Keratinocyte (primary cell): Measurements from ENCODE around the gene SULT1C2. TPM values are rescaled to one million over a fixed set of nuclear protein-coding genes. Genes with fewer than 3 reads are reported as not detected.
"Not testable (repeated sequence)": the region's sequence is repeated elsewhere in the genome, so short reads cannot be mapped to it uniquely, and the experiment has no call there.

ENCODE experiments used
- DNase-seq: peaks from one replicate; pipeline ENCODE4 v3.0.0-alpha.2; 2011; ENCODE audit warnings: low read depth, missing footprints, low spot score
- FAIRE-seq: peaks from 2 replicates; lab custom pipeline; 2011; peaks lifted over from hg19 to GRCh38; lab: Jason Lieb, UNC
- H2AFZ ChIP-seq: 2 replicates; pipeline ENCODE4 v1.6.0; 2012; ENCODE audit warnings: low read length, control low read depth, inconsistent platforms; ENCODE audit not compliant: control insufficient read depth
- H3K27ac ChIP-seq: 2 replicates; pipeline ENCODE4 v1.5.1; 2011; ENCODE audit warnings: low read length; ENCODE audit not compliant: control insufficient read depth, insufficient read depth
- H3K27me3 ChIP-seq: 3 replicates; pipeline ENCODE4 v1.6.0; 2011; ENCODE audit warnings: low read length; ENCODE audit not compliant: control insufficient read depth, insufficient read depth; ENCODE audit errors: extremely low read depth
- H3K36me3 ChIP-seq, 2 experiments: 2 replicates in 1 of 2; 3 replicates in 1 of 2; pipeline ENCODE4 v1.5.1; 2011; ENCODE audit warnings: low read length in 2 of 2, mild to moderate bottlenecking in 1 of 2; ENCODE audit not compliant: control insufficient read depth in 2 of 2, insufficient read depth in 2 of 2; ENCODE audit errors: extremely low read depth in 1 of 2
- H3K4me1 ChIP-seq: 3 replicates; pipeline ENCODE4 v1.5.1; 2011; ENCODE audit warnings: low read length; ENCODE audit not compliant: control insufficient read depth, insufficient read depth; ENCODE audit errors: extremely low read depth
- H3K4me2 ChIP-seq: 3 replicates; pipeline ENCODE4 v1.6.0; 2011; ENCODE audit warnings: low read depth, low read length; ENCODE audit not compliant: control insufficient read depth, insufficient read depth; ENCODE audit errors: extremely low read depth
- H3K4me3 ChIP-seq, 3 experiments: fragments of 200-600 bp in 1 of 3; sonication (generic) in 1 of 3; 2 replicates in 2 of 3; 3 replicates in 1 of 3; pipeline ENCODE4 v1.5.1; 2011 to 2016; ENCODE audit warnings: low read length in 3 of 3, mild to moderate bottlenecking in 3 of 3, control low read depth in 2 of 3, inconsistent platforms in 1 of 3, low read depth in 1 of 3, mixed read lengths in 1 of 3, mixed run types in 1 of 3, moderate library complexity in 1 of 3; ENCODE audit not compliant: control insufficient read depth in 2 of 3, insufficient read depth in 2 of 3; ENCODE audit errors: extremely low read depth in 1 of 3
- H3K79me2 ChIP-seq: 2 replicates; pipeline ENCODE4 v1.6.0; 2012; ENCODE audit warnings: low read length; ENCODE audit not compliant: control insufficient read depth, insufficient read depth
- H3K9ac ChIP-seq: 3 replicates; pipeline ENCODE4 v1.6.0; 2011; ENCODE audit warnings: low read length; ENCODE audit not compliant: control insufficient read depth, insufficient read depth; ENCODE audit errors: extremely low read depth
- H3K9me1 ChIP-seq: 3 replicates; pipeline ENCODE4 v1.6.0; 2011; ENCODE audit warnings: low read length; ENCODE audit not compliant: control insufficient read depth, insufficient read depth; ENCODE audit errors: extremely low read depth
- H3K9me3 ChIP-seq: 2 replicates; pipeline ENCODE4 v1.5.1; 2012; ENCODE audit warnings: low read depth, low read length; ENCODE audit not compliant: control insufficient read depth
- H4K20me1 ChIP-seq: 3 replicates; pipeline ENCODE4 v1.6.0; 2011; ENCODE audit warnings: low read length; ENCODE audit not compliant: control insufficient read depth, insufficient read depth; ENCODE audit errors: extremely low read depth
- EZH2 ChIP-seq: IDR thresholded peaks from one replicate; pipeline ENCODE4 v1.6.1; 2012; ENCODE audit warnings: inconsistent platforms, mild to moderate bottlenecking, low read length, moderate library complexity
- dilution Hi-C: fragments of 300-500 bp; cut with MboI; formaldehyde crosslinking; loops from one replicate; pipeline ENCODE4 v1.7.0; 2020; ENCODE audit warnings: low sequenced_read_pairs; ENCODE audit not compliant: extremely low pct_ligation_motif_present
- polyA plus RNA-seq, 5 experiments: library from polyadenylated mRNA; depleted of rRNA in 3 of 5; stranded (reverse) in 3 of 5; stranded (forward) in 1 of 5; unstranded in 1 of 5; fragments of >200 nt; gene quantifications; 1 replicate in 1 of 5; 2 replicates in 3 of 5; 3 replicates in 1 of 5; pipeline versions ENCODE4 v1.2.1 to v1.2.3, GENCODE V29; 2011 to 2012; ENCODE audit warnings: missing spikeins in 2 of 5, low read depth in 1 of 5, low replicate concordance in 1 of 5
- TF ChIP-seq, protein P1 (sequence below), 3 experiments: IDR thresholded peaks in 1 of 3; conservative IDR thresholded peaks in 1 of 3; optimal IDR thresholded peaks in 1 of 3; 2 replicates in 2 of 3; 3 replicates in 1 of 3; pipeline versions ENCODE3 to v1.5.1; 2011; ENCODE audit warnings: low read length in 3 of 3, mild to moderate bottlenecking in 3 of 3, moderate library complexity in 2 of 3, control low read depth in 1 of 3, inconsistent platforms in 1 of 3; ENCODE audit not compliant: insufficient read depth in 2 of 3; ENCODE audit errors: extremely low read depth in 1 of 3

SULT1C2 gene
- polyA plus RNA-seq, 1 donor (not counting 4 experiments of a cell fraction or from before 2014, with no cell fraction given): not detected

- Histone ChIP-seq H3K9ac (no peak overlapping the region), H3K4me2 (no peak overlapping the region), H3K4me3 (no peak overlapping the region), H3K27me3 (no peaks in the 10 kb centered on the region), H3K9me1 (no peaks in the 10 kb centered on the region), H3K4me1 (no peaks in the 10 kb centered on the region), H3K79me2 (no peaks in the 10 kb centered on the region), H3K27ac (no peak overlapping the region), H4K20me1 (no peaks in the 10 kb centered on the region), H3K9me3 (no peaks in the 10 kb centered on the region), H3K36me3 (no peaks in the 10 kb centered on the region), H2AFZ (no peak overlapping the region)
- no peak for DNase-seq
- no peak for TF ChIP-seq EZH2
- TF ChIP-seq, protein P1, sequence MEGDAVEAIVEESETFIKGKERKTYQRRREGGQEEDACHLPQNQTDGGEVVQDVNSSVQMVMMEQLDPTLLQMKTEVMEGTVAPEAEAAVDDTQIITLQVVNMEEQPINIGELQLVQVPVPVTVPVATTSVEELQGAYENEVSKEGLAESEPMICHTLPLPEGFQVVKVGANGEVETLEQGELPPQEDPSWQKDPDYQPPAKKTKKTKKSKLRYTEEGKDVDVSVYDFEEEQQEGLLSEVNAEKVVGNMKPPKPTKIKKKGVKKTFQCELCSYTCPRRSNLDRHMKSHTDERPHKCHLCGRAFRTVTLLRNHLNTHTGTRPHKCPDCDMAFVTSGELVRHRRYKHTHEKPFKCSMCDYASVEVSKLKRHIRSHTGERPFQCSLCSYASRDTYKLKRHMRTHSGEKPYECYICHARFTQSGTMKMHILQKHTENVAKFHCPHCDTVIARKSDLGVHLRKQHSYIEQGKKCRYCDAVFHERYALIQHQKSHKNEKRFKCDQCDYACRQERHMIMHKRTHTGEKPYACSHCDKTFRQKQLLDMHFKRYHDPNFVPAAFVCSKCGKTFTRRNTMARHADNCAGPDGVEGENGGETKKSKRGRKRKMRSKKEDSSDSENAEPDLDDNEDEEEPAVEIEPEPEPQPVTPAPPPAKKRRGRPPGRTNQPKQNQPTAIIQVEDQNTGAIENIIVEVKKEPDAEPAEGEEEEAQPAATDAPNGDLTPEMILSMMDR (optimal IDR thresholded peaks at IDR 0.05 in 1 of 3, IDR thresholded peaks at IDR 0.05 in 1 of 3, conservative IDR thresholded peaks at IDR 0.05 in 1 of 3; ENCODE audit: extremely low read depth in 1 of 3, insufficient read depth in 2 of 3, low read length in 3 of 3): no peak
- no peak for FAIRE-seq
- dilution Hi-C loops: no loop called here
These were observed 67.4 kb downstream of the SULT1C2 start for GRCh38 chr2:108355906-108356734.

GRCh38 chr2:108359336-108359735 is 70.6 kb downstream of the SULT1C2 start:
- H3K27ac ChIP-seq, FAIRE-seq, H4K20me1 ChIP-seq, H3K27me3 ChIP-seq, DNase-seq, H3K9ac ChIP-seq, H3K9me3 ChIP-seq, H3K9me1 ChIP-seq, dilution Hi-C loops, H3K4me2 ChIP-seq, H3K4me3 ChIP-seq, H3K36me3 ChIP-seq, H2AFZ ChIP-seq, H3K79me2 ChIP-seq: not testable (repeated sequence)
- H3K4me1 ChIP-seq: peaks cover 15% of the 10 kb centered on the region

Other genes with a start within 250 kb of the SULT1C2 start
- gene SULT1C3, start 48.9 kb upstream of the SULT1C2 start, polyA plus RNA-seq: not detected in 3 replicates
- gene SULT1C4, start 89.1 kb downstream of the SULT1C2 start, polyA plus RNA-seq: not detected in 3 replicates
- 4.0 to 8.4 TPM (median 5.5 TPM) in 3 replicates for gene GCC2, start 160.3 kb downstream of the SULT1C2 start, polyA plus RNA-seq
- 62.5 to 99.3 TPM (median 72.5 TPM) in 3 replicates for gene LIMS1, start 245.6 kb downstream of the SULT1C2 start, polyA plus RNA-seq